CMK (cell line): ENCODE results near the gene CC2D2A.
"Not testable (repeated sequence)": the region's sequence is repeated elsewhere in the genome, so short reads cannot be mapped to it uniquely, and the experiment has no call there.

Experiments
- DNase-seq: peaks from one replicate; pipeline ENCODE4 v3.0.0-alpha.2; 2010; ENCODE audit warnings: low read depth

Gene CC2D2A

GRCh38 chr4:15558561-15558960, 88.9 kb downstream of the CC2D2A start:
- DNase-seq: no peak

GRCh38 chr4:15562114-15562513, 92.4 kb downstream of the CC2D2A start:
- DNase-seq: no peak

GRCh38 chr4:15562623-15563022, 92.9 kb downstream of the CC2D2A start:
- DNase-seq: no peak

- DNase-seq: no peak
Measured at GRCh38 chr4:15563871-15564270, 94.2 kb downstream of the CC2D2A start.

- DNase-seq: no peak
Measured at GRCh38 chr4:15568821-15569220, 99.1 kb downstream of the CC2D2A start.

GRCh38 chr4:15569746-15570145, 100.1 kb downstream of the CC2D2A start:
- DNase-seq: no peak

GRCh38 chr4:15575966-15576365, 106.3 kb downstream of the CC2D2A start:
- no peak for DNase-seq

GRCh38 chr4:15577508-15577907, 107.8 kb downstream of the CC2D2A start:
- no peak for DNase-seq

- DNase-seq: no peak
Measured at GRCh38 chr4:15584785-15585184, 115.1 kb downstream of the CC2D2A start.

GRCh38 chr4:15585331-15585730, 115.6 kb downstream of the CC2D2A start:
- no peak for DNase-seq

GRCh38 chr4:15586066-15586465, 116.4 kb downstream of the CC2D2A start:
- no peak for DNase-seq

GRCh38 chr4:15587649-15588048, 118.0 kb downstream of the CC2D2A start:
- DNase-seq: no peak

- no peak for DNase-seq
Measured at GRCh38 chr4:15592799-15593198, 123.1 kb downstream of the CC2D2A start.

GRCh38 chr4:15598644-15599043, 129.0 kb downstream of the CC2D2A start:
- DNase-seq: no peak

- no peak for DNase-seq
Measured at GRCh38 chr4:15600176-15600575, 130.5 kb downstream of the CC2D2A start.

GRCh38 chr4:15601862-15602261, 132.2 kb downstream of the CC2D2A start:
- DNase-seq: no peak

- no peak for DNase-seq
Measured at GRCh38 chr4:15605537-15605936, 135.9 kb downstream of the CC2D2A start.

- DNase-seq: no peak
Measured at GRCh38 chr4:15610855-15611254, 141.2 kb downstream of the CC2D2A start.

- no peak for DNase-seq
Measured at GRCh38 chr4:15612136-15612535, 142.5 kb downstream of the CC2D2A start.

- DNase-seq: not testable (repeated sequence)
Measured at GRCh38 chr4:15614891-15615290, 145.2 kb downstream of the CC2D2A start.

GRCh38 chr4:15617407-15617806, 147.7 kb downstream of the CC2D2A start:
- not testable (repeated sequence) for DNase-seq

GRCh38 chr4:15636818-15637217, 167.1 kb downstream of the CC2D2A start:
- DNase-seq: no peak

GRCh38 chr4:15638418-15638817, 168.7 kb downstream of the CC2D2A start:
- DNase-seq: no peak

- no peak for DNase-seq
Measured at GRCh38 chr4:15648600-15648999, 178.9 kb downstream of the CC2D2A start.
